NCI-H345 treated with DMSO at 0.1 percent for 48 hours (cell line): ENCODE measurements around the gene SVEP1.
A peak's percentile ranks its signal among the peaks of the same experiment; 100 is the strongest.
"Not testable (repeated sequence)": the region's sequence is repeated elsewhere in the genome, so short reads cannot be mapped to it uniquely, and the experiment has no call there.

Experiments used
- DNase-seq: peaks from one replicate; lab custom pipeline; 2025; ENCODE audit not compliant: unreplicated experiment; lab: John Stamatoyannopoulos, UW

Gene SVEP1

DNA sequence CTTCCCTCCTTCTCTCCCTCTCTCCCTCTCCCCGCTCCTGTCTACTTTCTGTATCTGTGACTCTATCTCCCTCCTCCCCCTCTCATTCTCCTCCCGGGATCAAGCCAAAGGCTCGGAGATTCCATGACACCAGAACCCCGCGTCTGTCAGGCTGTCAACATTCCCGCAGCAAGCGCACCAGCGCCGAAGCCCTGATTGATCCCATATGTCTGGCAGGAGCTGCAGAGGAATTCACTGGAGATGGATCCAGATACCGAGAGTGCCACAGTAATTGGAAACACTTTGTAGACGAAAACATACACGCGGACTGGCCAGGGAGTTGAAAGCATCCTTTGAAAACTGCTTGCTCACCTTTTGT is 300 bp upstream of the SVEP1 start:
- no peak for DNase-seq

GRCh38 chr9:110578575-110579033 is 937 bp downstream of the SVEP1 start:
- peak; percentile 56 for DNase-seq

DNA sequence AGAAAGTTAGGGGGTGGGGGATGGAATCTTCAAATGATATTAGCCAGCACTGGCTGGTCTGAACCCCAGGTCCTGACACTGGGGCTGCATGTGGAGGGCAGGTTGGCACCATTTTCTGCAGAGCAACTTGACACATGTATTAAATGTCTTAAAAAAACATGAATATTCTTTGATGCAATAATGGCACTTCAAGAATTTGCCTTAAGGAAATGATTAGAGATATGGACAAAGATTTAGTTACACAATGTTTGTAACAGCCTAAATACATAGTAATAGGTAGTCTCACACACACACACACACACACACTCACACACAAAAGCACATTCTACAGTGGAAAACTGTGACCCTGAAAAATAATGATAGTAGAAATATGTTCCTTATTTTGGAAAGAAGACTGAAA is 3.6 kb downstream of the SVEP1 start:
- DNase-seq: no peak

DNA sequence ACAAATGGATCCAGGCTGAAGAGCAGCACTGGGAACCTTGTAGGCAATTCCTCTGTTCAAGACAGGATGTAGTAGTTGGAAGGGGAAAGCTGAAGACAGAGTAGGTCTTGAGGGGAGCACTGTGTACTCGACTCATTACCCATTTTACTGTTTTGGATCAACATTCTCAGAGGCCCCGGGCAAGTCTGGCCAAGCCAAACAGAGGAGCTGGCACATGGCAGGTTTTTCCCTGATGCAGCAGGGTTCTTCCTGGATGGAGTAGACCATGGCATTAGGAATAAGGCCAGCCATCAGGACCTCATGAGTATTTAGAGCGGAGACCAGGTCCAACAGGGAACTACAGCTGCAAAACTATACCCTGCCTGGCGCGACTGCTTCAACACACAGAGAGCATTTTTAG is 4.4 kb downstream of the SVEP1 start:
- no peak for DNase-seq

DNA sequence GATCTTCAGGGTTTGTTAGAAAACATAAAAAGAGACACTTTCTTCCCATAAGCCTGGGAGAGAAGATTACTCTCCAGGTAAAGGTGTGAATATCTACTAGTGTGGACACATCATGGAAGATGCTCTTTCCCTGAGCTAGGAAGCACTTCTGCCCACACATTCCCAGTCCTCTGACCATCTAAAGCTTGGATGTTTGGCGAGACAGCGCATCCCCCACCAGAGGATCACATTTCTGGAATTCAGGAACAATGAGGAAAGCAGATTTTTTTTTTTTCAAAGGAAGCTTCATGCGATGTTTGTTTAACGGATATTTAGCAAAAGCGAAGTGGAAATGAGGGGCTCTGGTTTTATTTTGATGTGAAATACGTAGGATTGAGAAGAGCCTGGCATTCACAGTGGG is 6.2 kb downstream of the SVEP1 start:
- no peak for DNase-seq

- no peak for DNase-seq
These were observed 7.6 kb downstream of the SVEP1 start for GRCh38 chr9:110571801-110572483.

- DNase-seq: no peak
These were observed 13.4 kb downstream of the SVEP1 start for GRCh38 chr9:110566156-110566555.

- DNase-seq: no peak
These were observed 17.7 kb downstream of the SVEP1 start for GRCh38 chr9:110561826-110562225.

DNA sequence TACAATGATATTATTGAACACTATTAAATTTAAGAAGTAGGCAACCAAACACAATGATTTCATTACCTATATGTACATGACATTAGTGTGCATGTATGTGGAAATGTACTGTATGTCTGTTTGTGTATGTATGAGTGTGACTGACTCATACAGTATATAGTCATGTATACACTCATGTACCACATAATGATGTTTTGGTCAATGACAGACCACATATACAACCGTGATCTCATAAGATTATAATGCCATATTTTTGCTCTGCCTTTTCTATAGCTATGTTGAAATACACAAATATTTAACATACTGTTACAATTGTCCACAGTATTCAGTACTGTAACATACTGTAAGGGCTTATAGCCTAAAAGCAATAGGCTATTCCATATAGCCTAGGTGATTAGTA is 19.7 kb downstream of the SVEP1 start:
- DNase-seq: no peak

- no peak for DNase-seq
These were observed 23.8 kb downstream of the SVEP1 start for GRCh38 chr9:110555551-110556331.

DNA sequence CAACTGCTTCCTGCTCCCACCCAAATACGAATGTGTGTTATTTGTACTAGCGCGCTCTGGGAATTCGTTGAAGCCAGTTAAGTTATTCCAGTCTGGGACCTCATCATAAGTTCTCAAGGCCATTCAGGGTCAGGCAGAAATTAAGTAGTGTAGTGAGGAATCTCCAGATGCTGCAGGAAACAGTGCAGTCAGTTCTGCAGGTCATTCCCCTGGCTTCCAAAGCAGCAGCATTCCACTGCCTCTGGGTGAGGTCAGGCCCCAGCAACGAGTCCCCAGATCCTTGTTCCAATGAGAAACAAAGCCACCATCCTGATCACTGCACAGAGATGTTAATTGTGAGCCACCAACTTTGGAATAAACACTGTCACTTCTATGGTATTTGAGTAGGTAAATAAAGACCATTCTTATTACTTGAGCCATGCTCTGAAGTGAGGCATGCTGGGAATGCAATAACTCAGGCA is 33.1 kb downstream of the SVEP1 start:
- no peak for DNase-seq

DNA sequence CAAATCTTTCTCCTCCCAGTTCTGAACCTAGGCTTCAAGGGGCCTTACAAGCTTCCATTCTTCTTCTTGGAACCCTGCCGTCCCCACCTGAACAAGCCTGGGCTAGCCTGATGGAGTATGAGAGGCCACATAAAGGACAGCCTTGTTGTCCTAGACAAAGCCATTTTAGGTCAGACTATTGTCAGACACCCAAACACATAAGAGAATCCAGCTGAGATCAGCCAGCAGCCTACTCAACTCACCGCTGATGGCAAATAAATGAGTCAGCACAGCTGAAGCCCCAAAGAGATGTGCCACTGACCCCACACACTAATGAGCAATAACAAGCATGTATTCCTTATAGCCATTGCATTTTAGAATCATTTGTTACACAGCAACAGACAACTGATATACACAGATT is 33.8 kb downstream of the SVEP1 start:
- DNase-seq: peak; percentile 79

- peak; percentile 20 for DNase-seq
These were observed 35.9 kb downstream of the SVEP1 start for GRCh38 chr9:110543631-110544051.

- no peak for DNase-seq
These were observed 37.6 kb downstream of the SVEP1 start for GRCh38 chr9:110541950-110542349.

- DNase-seq: no peak
These were observed 40.9 kb downstream of the SVEP1 start for GRCh38 chr9:110538647-110539041.

- no peak for DNase-seq
These were observed 41.5 kb downstream of the SVEP1 start for GRCh38 chr9:110537841-110538646.

- no peak for DNase-seq
These were observed 42.7 kb downstream of the SVEP1 start for GRCh38 chr9:110536822-110537221.

GRCh38 chr9:110534162-110534561 is 45.4 kb downstream of the SVEP1 start:
- not testable (repeated sequence) for DNase-seq

DNA sequence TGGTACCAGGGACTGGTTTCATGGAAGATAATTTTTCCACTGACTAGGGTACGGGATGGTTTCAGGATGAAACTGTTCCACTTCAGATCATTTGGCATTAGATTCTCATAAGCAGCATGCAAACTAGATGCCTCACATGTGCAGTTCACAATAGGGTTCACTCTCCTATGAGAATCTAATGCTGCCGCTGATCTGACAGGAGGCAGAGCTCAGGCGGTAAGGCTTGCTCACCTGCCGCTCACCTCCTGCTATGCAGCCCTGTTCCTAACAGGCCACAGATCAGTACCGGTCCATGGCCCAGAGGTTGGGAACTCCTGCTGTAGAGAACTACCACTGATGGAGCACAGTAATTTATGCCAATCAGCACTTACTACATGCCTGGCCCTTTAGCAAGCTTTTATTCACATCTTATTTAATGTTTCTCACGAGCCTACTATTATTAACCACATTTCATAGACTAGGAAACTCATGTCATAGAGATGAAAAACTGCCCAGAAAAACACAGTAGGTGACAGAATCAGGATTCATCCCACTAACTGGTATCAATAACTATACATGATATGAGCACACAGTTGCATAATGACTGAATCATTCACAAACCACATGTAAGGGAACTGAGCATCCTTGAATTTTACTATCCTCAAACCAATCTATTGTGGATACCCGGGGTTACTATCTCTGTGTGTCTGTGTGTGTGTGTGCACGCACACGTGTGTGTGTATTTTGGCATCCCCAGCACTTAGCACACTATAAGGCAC is 46.5 kb downstream of the SVEP1 start:
- DNase-seq: no peak

DNA sequence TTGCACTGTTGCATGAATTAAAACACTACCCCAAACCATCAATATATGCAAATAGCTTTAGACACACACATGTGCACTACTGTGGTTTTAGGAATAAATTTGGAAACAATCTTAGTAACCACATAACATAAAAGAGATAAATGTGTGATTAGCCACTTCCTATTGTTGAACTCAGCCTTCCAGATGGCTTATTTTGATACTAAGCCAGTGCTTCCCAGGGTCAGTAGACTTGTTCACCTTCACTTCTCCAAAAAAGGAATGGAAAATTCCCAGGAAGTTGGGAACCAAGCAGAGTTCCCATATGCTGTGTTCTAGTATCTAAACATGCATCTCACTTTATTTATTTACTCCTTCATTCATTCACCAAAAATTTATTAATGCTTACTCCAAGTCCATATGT is 47.8 kb downstream of the SVEP1 start:
- no peak for DNase-seq

DNA sequence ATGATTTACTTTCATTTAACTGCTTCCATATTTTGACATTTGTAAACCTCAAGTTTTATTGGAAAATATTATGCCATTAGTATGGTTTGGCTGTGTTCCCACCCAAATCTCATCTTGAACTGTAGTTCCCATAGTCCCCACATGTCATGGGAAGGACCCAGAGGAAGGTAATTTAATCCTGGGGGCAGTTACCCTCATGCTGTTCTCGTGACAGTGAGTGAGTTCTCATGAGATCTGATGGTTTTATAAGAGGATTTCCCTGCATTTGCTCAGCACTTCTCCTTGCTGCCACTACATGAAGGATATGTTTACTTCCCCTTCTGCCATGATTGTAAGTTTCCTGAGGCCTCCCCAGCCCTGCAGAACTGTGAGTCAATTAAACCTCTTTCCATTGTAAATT is 48.3 kb downstream of the SVEP1 start:
- not testable (repeated sequence) for DNase-seq
